ENCODE measurements around the gene DNAJC13. TPM values are rescaled to one million over a fixed set of nuclear protein-coding genes. Genes with fewer than 3 reads are reported as not detected.
A peak's percentile ranks its signal among the peaks of the same experiment; 100 is the strongest.

The DNAJC13 gene
- total and polyA plus RNA-seq, 2 experiments from 2014 or later: 17.8 to 51.1 TPM

GRCh38 chr3:132522353-132522752 lies 105.1 kb downstream of the DNAJC13 start:
- H3K27ac ChIP-seq: no peak overlapping the region
- no peak overlapping the region for H3K4me3 ChIP-seq
- in situ Hi-C loops (cut with MboI): no loop called here
- no peak overlapping the region for H3K4me2 ChIP-seq (ENCODE audit: unreplicated experiment)
- 95 to 97% methylated on average over 3 of the region's 3 CpGs for WGBS, 2 experiments (ENCODE audit: low coverage in 1 of 2, low lambda C conversion rate in 2 of 2, missing lambda C conversion rate in 2 of 2)
- 0 out of 2 replicates have a peak, but pooled peaks cover 4% of the 10 kb centered on the region for H3K79me2 ChIP-seq (ENCODE audit: insufficient read depth)
- H3K36me3 ChIP-seq (ENCODE audit: low read depth): peaks cover 77% of the 10 kb centered on the region
- no peaks in the 10 kb centered on the region for H3K27me3 ChIP-seq (replicated peaks; ENCODE audit: insufficient read depth)
- no peaks in the 10 kb centered on the region for H3K4me1 ChIP-seq (ENCODE audit: insufficient read depth)
- DNase-seq: no peak
- H4K20me1 ChIP-seq (ENCODE audit: insufficient read depth): no peaks in the 10 kb centered on the region
- H2AFZ ChIP-seq: no peak overlapping the region
- H3K9ac ChIP-seq: no peak overlapping the region
- no peaks in the 10 kb centered on the region for H3K9me3 ChIP-seq (ENCODE audit: low read depth)
- no peaks in the 10 kb centered on the region for H3F3A ChIP-seq (ENCODE audit: insufficient read depth)
- TF ChIP-seq EZH2phosphoT487 (IDR thresholded peaks at IDR 0.05; ENCODE audit: insufficient read depth, low read depth) (no peak), EZH2 (IDR thresholded peaks at IDR 0.05; ENCODE audit: insufficient read depth, poor library complexity, severe bottlenecking) (no peak)
- no peaks in the 10 kb centered on the region for H3K9me2 ChIP-seq (ENCODE audit: insufficient read depth)

GRCh38 chr3:132530624-132531023 lies 113.3 kb downstream of the DNAJC13 start:
- Histone ChIP-seq H3K36me3 (ENCODE audit: low read depth) (peaks cover 48% of the 10 kb centered on the region), H3K4me1 (ENCODE audit: insufficient read depth) (0 out of 2 replicates have a peak, but pooled peaks cover under 1% of the 10 kb centered on the region), H3K9ac (no peak overlapping the region), H3K4me3 (no peak overlapping the region), H3K9me3 (ENCODE audit: low read depth) (no peaks in the 10 kb centered on the region), H3K27me3 (replicated peaks; ENCODE audit: insufficient read depth) (no peaks in the 10 kb centered on the region), H3K27ac (no peak overlapping the region), H4K20me1 (ENCODE audit: insufficient read depth) (no peaks in the 10 kb centered on the region), H3F3A (ENCODE audit: insufficient read depth) (peaks cover 16% of the 10 kb centered on the region), H3K79me2 (ENCODE audit: insufficient read depth) (no peaks in the 10 kb centered on the region), H3K4me2 (ENCODE audit: unreplicated experiment) (no peak overlapping the region), H3K9me2 (ENCODE audit: insufficient read depth) (no peaks in the 10 kb centered on the region), H2AFZ (no peak overlapping the region)
- 96 to 97% methylated on average over 3 of the region's 3 CpGs for WGBS, 2 experiments (ENCODE audit: low coverage in 1 of 2, low lambda C conversion rate in 2 of 2, missing lambda C conversion rate in 2 of 2)
- in situ Hi-C loops (cut with MboI): no loop called here
- DNase-seq: no peak
- TF ChIP-seq EZH2 (IDR thresholded peaks at IDR 0.05; ENCODE audit: insufficient read depth, poor library complexity, severe bottlenecking) (no peak), EZH2phosphoT487 (IDR thresholded peaks at IDR 0.05; ENCODE audit: insufficient read depth, low read depth) (no peak)

GRCh38 chr3:132535575-132536441 lies 118.5 kb downstream of the DNAJC13 start:
- in situ Hi-C loops (cut with MboI): no loop called here
- H3K27me3 ChIP-seq (replicated peaks; ENCODE audit: insufficient read depth): no peaks in the 10 kb centered on the region
- H3K9me3 ChIP-seq (ENCODE audit: low read depth): no peaks in the 10 kb centered on the region
- H3K27ac ChIP-seq: peak overlapping the region; percentile 72
- peak overlapping the region; percentile 5 for H3K4me2 ChIP-seq (ENCODE audit: unreplicated experiment)
- DNase-seq: peak; percentile 91
- peak overlapping the region; percentile 72 for H2AFZ ChIP-seq
- peak overlapping the region; percentile 79 for H3K9ac ChIP-seq
- peaks cover 34% of the 10 kb centered on the region; the same call in 1 of the 2 replicates for H3K36me3 ChIP-seq (ENCODE audit: low read depth)
- H3F3A ChIP-seq (ENCODE audit: insufficient read depth): peaks cover 16% of the 10 kb centered on the region
- no peaks in the 10 kb centered on the region for H3K9me2 ChIP-seq (ENCODE audit: insufficient read depth)
- H3K4me1 ChIP-seq (ENCODE audit: insufficient read depth): peaks cover 12% of the 10 kb centered on the region
- TF ChIP-seq EZH2 (IDR thresholded peaks at IDR 0.05; ENCODE audit: insufficient read depth, poor library complexity, severe bottlenecking) (no peak), EZH2phosphoT487 (IDR thresholded peaks at IDR 0.05; ENCODE audit: insufficient read depth, low read depth) (no peak)
- WGBS, 2 experiments (ENCODE audit: low coverage in 1 of 2, low lambda C conversion rate in 2 of 2, missing lambda C conversion rate in 2 of 2): 32% methylated on average over 7 of the region's 7 CpGs
- H4K20me1 ChIP-seq (ENCODE audit: insufficient read depth): no peaks in the 10 kb centered on the region
- H3K4me3 ChIP-seq: no peak overlapping the region
- peaks cover 19% of the 10 kb centered on the region for H3K79me2 ChIP-seq (ENCODE audit: insufficient read depth)

- DNase-seq: peak; percentile 53
- 69 to 73% methylated on average over 3 of the region's 3 CpGs for WGBS, 2 experiments (ENCODE audit: low coverage in 1 of 2, low lambda C conversion rate in 2 of 2, missing lambda C conversion rate in 2 of 2)
- TF ChIP-seq EZH2 (IDR thresholded peaks at IDR 0.05; ENCODE audit: insufficient read depth, poor library complexity, severe bottlenecking) (no peak), EZH2phosphoT487 (IDR thresholded peaks at IDR 0.05; ENCODE audit: insufficient read depth, low read depth) (no peak)
- Histone ChIP-seq H3K27me3 (replicated peaks; ENCODE audit: insufficient read depth) (no peaks in the 10 kb centered on the region), H3K4me1 (ENCODE audit: insufficient read depth) (peaks cover 12% of the 10 kb centered on the region), H3K79me2 (ENCODE audit: insufficient read depth) (peaks cover 19% of the 10 kb centered on the region), H3K9ac (peak overlapping the region; percentile 79), H3F3A (ENCODE audit: insufficient read depth) (peaks cover 20% of the 10 kb centered on the region), H3K9me2 (ENCODE audit: insufficient read depth) (no peaks in the 10 kb centered on the region), H2AFZ (peak overlapping the region; percentile 72), H4K20me1 (ENCODE audit: insufficient read depth) (no peaks in the 10 kb centered on the region), H3K27ac (peak overlapping the region; percentile 72), H3K36me3 (ENCODE audit: low read depth) (peaks cover 28% of the 10 kb centered on the region; the same call in 1 of the 2 replicates), H3K9me3 (ENCODE audit: low read depth) (no peaks in the 10 kb centered on the region), H3K4me3 (no peak overlapping the region), H3K4me2 (ENCODE audit: unreplicated experiment) (peak overlapping the region; percentile 5)
- in situ Hi-C loops (cut with MboI): no loop called here
Observed at GRCh38 chr3:132536442-132537153, 119.3 kb downstream of the DNAJC13 start.

Data from GM23248 (cell line).